Mesenchymal stem cell (in vitro differentiated cells and primary cell): ENCODE measurements around the gene ATP13A4.
"Not testable (repeated sequence)": the region's sequence is repeated elsewhere in the genome, so short reads cannot be mapped to it uniquely, and the experiment has no call there.

Experiments used
- DNase-seq: peaks from one replicate; pipeline ENCODE4 v3.0.0-alpha.2; 2013
- H2AFZ ChIP-seq: one replicate; pipeline ENCODE4 v1.6.1; 2013; ENCODE audit warnings: low read depth, mild to moderate bottlenecking, control low read depth, inconsistent platforms, low read length, moderate library complexity
- H2AK5ac ChIP-seq: 2 replicates; pipeline ENCODE4 v1.6.1; 2013; ENCODE audit warnings: low read length, moderate library complexity, mild to moderate bottlenecking, inconsistent platforms; ENCODE audit not compliant: severe bottlenecking
- H2BK120ac ChIP-seq: one replicate; pipeline ENCODE4 v1.6.1; 2013; ENCODE audit warnings: low read depth, mild to moderate bottlenecking, inconsistent platforms, low read length, moderate library complexity
- H2BK12ac ChIP-seq, 2 experiments: one replicate each; pipeline ENCODE4 v1.6.1; 2013; ENCODE audit warnings: inconsistent platforms in 2 of 2, low read length in 2 of 2, mild to moderate bottlenecking in 2 of 2, moderate library complexity in 2 of 2, control low read depth in 1 of 2
- H2BK15ac ChIP-seq: one replicate; pipeline ENCODE4 v1.6.1; 2013; ENCODE audit warnings: mild to moderate bottlenecking, low read depth, inconsistent platforms; ENCODE audit not compliant: poor library complexity, severe bottlenecking
- H2BK5ac ChIP-seq: 2 replicates; pipeline ENCODE4 v1.6.1; 2013; ENCODE audit warnings: low read depth, mild to moderate bottlenecking, low read length, control low read depth, inconsistent platforms; ENCODE audit not compliant: poor library complexity, severe bottlenecking
- H3K14ac ChIP-seq, 2 experiments: one replicate each; pipeline ENCODE4 v1.6.1; 2013; ENCODE audit warnings: inconsistent platforms in 2 of 2, low read length in 2 of 2, control low read depth in 1 of 2, mild to moderate bottlenecking in 1 of 2, moderate library complexity in 1 of 2
- H3K18ac ChIP-seq, 2 experiments: one replicate each; pipeline ENCODE4 v1.6.1; 2013; ENCODE audit warnings: inconsistent platforms in 2 of 2, low read length in 2 of 2, control low read depth in 1 of 2, low read depth in 1 of 2, mild to moderate bottlenecking in 1 of 2
- H3K23ac ChIP-seq, 2 experiments: one replicate each; pipeline ENCODE4 v1.6.1; 2013; ENCODE audit warnings: inconsistent platforms in 2 of 2, low read length in 2 of 2, mild to moderate bottlenecking in 2 of 2, moderate library complexity in 2 of 2, control low read depth in 1 of 2
- H3K27ac ChIP-seq: 2 replicates; pipeline ENCODE4 v1.5.1; 2013; ENCODE audit warnings: mild to moderate bottlenecking, moderate library complexity, low read length, control low read depth, inconsistent platforms; ENCODE audit not compliant: poor library complexity, severe bottlenecking
- H3K27me3 ChIP-seq, 2 experiments: 2 replicates each; pipeline versions ENCODE4 v1.6.1 to v1.7.0; 2013; ENCODE audit warnings: low read length in 2 of 2, mild to moderate bottlenecking in 2 of 2, moderate library complexity in 2 of 2, control low read depth in 1 of 2, inconsistent platforms in 1 of 2; ENCODE audit not compliant: control insufficient read depth in 1 of 2, insufficient read depth in 1 of 2
- H3K36me3 ChIP-seq, 2 experiments: 2 replicates each; pipeline versions ENCODE4 v1.6.1 to v1.7.0; 2013; ENCODE audit warnings: low read length in 2 of 2, control low read depth in 1 of 2, inconsistent platforms in 1 of 2, low read depth in 1 of 2, mild to moderate bottlenecking in 1 of 2; ENCODE audit not compliant: insufficient read depth in 2 of 2, control insufficient read depth in 1 of 2
- H3K4ac ChIP-seq, 2 experiments: one replicate each; pipeline ENCODE4 v1.6.1; 2013; ENCODE audit warnings: inconsistent platforms in 2 of 2, low read length in 2 of 2, mild to moderate bottlenecking in 2 of 2, moderate library complexity in 2 of 2, control low read depth in 1 of 2, low read depth in 1 of 2
- H3K4me1 ChIP-seq: 2 replicates; pipeline ENCODE4 v1.6.1; 2013; ENCODE audit warnings: low read depth, low read length, control low read depth; ENCODE audit not compliant: control insufficient read depth, insufficient read depth
- H3K4me2 ChIP-seq: 2 replicates; pipeline ENCODE4 v1.6.1; 2013; ENCODE audit warnings: low read length, mild to moderate bottlenecking, inconsistent platforms; ENCODE audit not compliant: poor library complexity, severe bottlenecking
- H3K4me3 ChIP-seq, 2 experiments: 2 replicates each; pipeline versions ENCODE4 v1.5.1 to v1.7.0; 2013; ENCODE audit warnings: low read length in 2 of 2, mild to moderate bottlenecking in 2 of 2, control low read depth in 1 of 2, low read depth in 1 of 2; ENCODE audit not compliant: insufficient read depth in 1 of 2
- H3K79me1 ChIP-seq: replicated peaks from 2 replicates; pipeline ENCODE4 v1.6.1; 2013; ENCODE audit warnings: mild to moderate bottlenecking, control low read depth, low read length, inconsistent platforms; ENCODE audit not compliant: poor library complexity, severe bottlenecking
- H3K9ac ChIP-seq: 2 replicates; pipeline ENCODE4 v1.7.0; 2013; ENCODE audit warnings: mild to moderate bottlenecking, low read length, moderate library complexity
- H3K9me3 ChIP-seq: 2 replicates; pipeline ENCODE4 v1.7.0; 2013; ENCODE audit warnings: mild to moderate bottlenecking, low read length; ENCODE audit not compliant: control insufficient read depth
- H4K8ac ChIP-seq: one replicate; pipeline ENCODE4 v1.6.1; 2013; ENCODE audit warnings: inconsistent platforms, mild to moderate bottlenecking, low read length, moderate library complexity
- H4K91ac ChIP-seq: one replicate; pipeline ENCODE4 v1.6.1; 2013; ENCODE audit warnings: mild to moderate bottlenecking, low read length, inconsistent platforms
- WGBS: methylation state at CpG from one replicate; pipeline ENCODE4 v1.1.7; 2013; ENCODE audit warnings: mixed read lengths; 5-methylcytosine and 5-hydroxymethylcytosine counted together

The ATP13A4 gene

DNA sequence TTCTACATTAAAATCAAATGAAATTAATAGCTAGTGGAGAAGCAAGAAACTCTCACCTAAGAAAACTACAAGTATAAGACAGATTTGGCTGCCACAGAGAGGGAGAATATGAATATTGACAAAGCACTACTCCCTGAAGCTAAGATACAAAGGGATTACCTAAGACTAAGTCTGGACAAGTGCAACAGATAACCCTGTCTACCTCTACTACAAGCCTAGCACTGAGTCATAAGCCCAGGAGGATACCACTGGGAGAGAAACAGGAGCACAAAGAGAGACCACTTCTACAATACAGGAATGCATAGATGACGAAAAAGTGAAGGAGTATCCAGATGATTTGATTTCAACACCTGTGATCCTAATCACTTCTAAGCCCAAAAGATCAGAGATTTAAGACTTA lies 10.4 kb downstream of the ATP13A4 start:
- no peaks in the 10 kb centered on the region for H3K4me1 ChIP-seq
- no CpG with 5 or more reads among the region's 1 CpG for WGBS
- peaks cover 15% of the 10 kb centered on the region for H3K9me3 ChIP-seq
- H3K4ac ChIP-seq: no peak overlapping the region
- H2BK15ac ChIP-seq: no peak overlapping the region
- H2AFZ ChIP-seq: no peak overlapping the region
- DNase-seq: no peak
- H2BK5ac ChIP-seq: no peak overlapping the region
- H3K9ac ChIP-seq: no peak overlapping the region
- no peaks in the 10 kb centered on the region for H3K79me1 ChIP-seq
- H2BK12ac ChIP-seq: no peak overlapping the region
- H2BK120ac ChIP-seq: no peak overlapping the region
- H2AK5ac ChIP-seq: no peak overlapping the region
- H4K8ac ChIP-seq: no peak overlapping the region
- H3K14ac ChIP-seq: no peak overlapping the region
- no peak overlapping the region for H3K23ac ChIP-seq
- no peaks in the 10 kb centered on the region for H3K36me3 ChIP-seq
- H4K91ac ChIP-seq: no peak overlapping the region
- no peak overlapping the region for H3K18ac ChIP-seq
- no peak overlapping the region for H3K27ac ChIP-seq
- no peaks in the 10 kb centered on the region for H3K27me3 ChIP-seq
- H3K4me2 ChIP-seq: no peak overlapping the region
- H3K4me3 ChIP-seq: no peak overlapping the region

DNA sequence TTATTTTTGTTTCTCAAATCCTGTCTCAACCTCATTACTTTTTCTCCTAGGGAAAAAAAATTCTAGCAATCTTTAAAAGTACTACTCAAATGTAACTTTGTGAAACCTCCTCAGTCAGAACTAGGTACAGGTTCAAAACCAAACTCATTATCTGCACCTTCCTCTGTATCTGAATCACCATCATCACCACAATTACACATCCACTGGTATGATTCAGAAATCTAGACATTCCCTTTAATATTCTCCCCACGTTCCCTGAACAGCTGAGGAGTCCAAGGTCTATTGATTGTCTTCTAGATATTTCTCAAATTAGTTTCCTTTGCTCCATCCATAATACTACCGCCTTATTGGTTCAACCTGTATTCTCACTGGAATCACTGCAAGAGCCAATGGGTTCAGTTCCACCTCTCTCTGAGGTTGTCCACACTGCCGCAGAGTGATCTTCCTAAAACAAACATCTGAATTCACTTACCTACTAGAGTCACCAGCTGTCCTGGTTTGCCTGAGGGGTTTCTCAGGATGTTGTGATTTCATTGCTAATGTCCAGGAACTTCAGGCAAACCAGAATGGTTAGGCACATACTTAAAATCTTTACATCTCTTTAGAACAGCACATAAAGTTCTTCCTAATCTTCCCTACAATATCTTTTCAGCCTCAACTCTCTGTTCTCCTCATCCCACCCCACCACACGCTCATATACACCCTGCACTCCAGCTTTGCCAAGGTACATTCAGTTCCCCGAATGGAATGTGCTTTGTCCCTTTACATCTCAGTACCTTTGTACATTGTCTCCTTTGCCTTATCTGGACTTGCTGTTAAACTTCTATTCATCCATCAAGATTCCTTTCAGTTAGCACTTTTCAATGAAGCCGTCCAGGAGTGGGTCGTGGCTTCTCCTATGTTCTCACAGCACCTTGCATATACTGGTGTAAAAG lies 24.2 kb downstream of the ATP13A4 start:
- no peak overlapping the region for H3K4ac ChIP-seq
- H3K27ac ChIP-seq: no peak overlapping the region
- H2BK12ac ChIP-seq: no peak overlapping the region
- no peak overlapping the region for H2BK120ac ChIP-seq
- no peak overlapping the region for H3K4me2 ChIP-seq
- H3K23ac ChIP-seq: no peak overlapping the region
- H2BK5ac ChIP-seq: no peak overlapping the region
- no peak overlapping the region for H4K91ac ChIP-seq
- H3K9ac ChIP-seq: no peak overlapping the region
- no peak overlapping the region for H3K14ac ChIP-seq
- no peak overlapping the region for H3K4me3 ChIP-seq
- no peaks in the 10 kb centered on the region for H3K9me3 ChIP-seq
- H3K36me3 ChIP-seq: no peaks in the 10 kb centered on the region
- H2AFZ ChIP-seq: no peak overlapping the region
- no peak overlapping the region for H2AK5ac ChIP-seq
- H3K4me1 ChIP-seq: no peaks in the 10 kb centered on the region
- no peak overlapping the region for H2BK15ac ChIP-seq
- H3K27me3 ChIP-seq: no peaks in the 10 kb centered on the region
- H3K79me1 ChIP-seq: no peaks in the 10 kb centered on the region
- 76% methylated on average over 7 of the region's 7 CpGs for WGBS
- H3K18ac ChIP-seq: no peak overlapping the region
- H4K8ac ChIP-seq: no peak overlapping the region
- no peak for DNase-seq

DNA sequence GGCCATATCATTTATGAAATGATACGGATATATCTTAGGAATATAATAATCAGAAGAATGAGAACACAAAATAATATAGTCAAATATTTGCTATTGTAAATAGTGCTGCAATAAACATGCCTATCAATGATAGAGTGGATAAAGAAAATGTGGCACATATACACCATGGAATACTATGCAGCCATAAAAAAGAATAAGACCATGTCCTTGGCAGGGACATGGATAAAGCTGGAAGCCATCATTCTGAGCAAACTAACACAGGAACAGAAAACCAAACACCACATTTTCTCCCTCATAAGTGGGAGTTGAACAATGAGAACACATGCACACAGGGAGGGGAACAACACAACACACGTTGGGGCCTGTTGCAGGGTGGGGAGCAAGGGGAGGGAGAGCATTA lies 28.6 kb downstream of the ATP13A4 start:
- H4K91ac ChIP-seq, H3K4me3 ChIP-seq, H3K27ac ChIP-seq, H3K9ac ChIP-seq, H2BK15ac ChIP-seq, H3K23ac ChIP-seq, DNase-seq, H3K4ac ChIP-seq, H2BK120ac ChIP-seq, H3K27me3 ChIP-seq, H3K79me1 ChIP-seq, H3K9me3 ChIP-seq, H2BK5ac ChIP-seq, H4K8ac ChIP-seq, H3K18ac ChIP-seq, H2AK5ac ChIP-seq, H3K4me1 ChIP-seq, H3K14ac ChIP-seq, H3K4me2 ChIP-seq, H3K36me3 ChIP-seq, H2BK12ac ChIP-seq, H2AFZ ChIP-seq: not testable (repeated sequence)
- 64% methylated on average over 1 of the region's 2 CpGs for WGBS

DNA sequence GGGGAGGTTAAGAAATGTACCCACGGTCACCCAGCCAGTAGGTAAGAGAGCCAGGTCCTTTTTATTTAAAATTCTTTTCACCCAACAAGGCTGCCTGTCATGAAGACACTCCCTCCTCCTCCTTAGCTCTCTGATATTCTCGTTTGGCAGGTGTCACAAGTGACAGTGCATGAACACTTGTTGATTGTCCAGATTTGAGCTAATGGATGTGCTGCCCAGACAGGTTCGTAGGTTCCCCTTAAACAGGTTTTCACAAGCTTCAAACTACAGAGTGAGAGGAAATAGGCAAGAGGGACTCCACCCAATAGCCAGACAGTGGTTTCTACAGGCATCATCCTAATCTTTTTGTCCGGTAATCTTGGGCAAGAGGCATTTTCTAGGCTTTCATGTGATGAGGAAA lies 32.2 kb downstream of the ATP13A4 start:
- Histone ChIP-seq H3K27ac (no peak overlapping the region), H3K27me3 (no peaks in the 10 kb centered on the region), H3K4me3 (no peak overlapping the region), H3K18ac (no peak overlapping the region), H3K9ac (no peak overlapping the region), H4K91ac (no peak overlapping the region), H3K14ac (no peak overlapping the region), H2AFZ (no peak overlapping the region), H3K36me3 (no peaks in the 10 kb centered on the region), H3K23ac (no peak overlapping the region), H2BK12ac (no peak overlapping the region), H3K9me3 (no peaks in the 10 kb centered on the region), H3K4me2 (no peak overlapping the region), H4K8ac (no peak overlapping the region), H2AK5ac (no peak overlapping the region), H3K4ac (no peak overlapping the region), H2BK5ac (no peak overlapping the region), H3K79me1 (no peaks in the 10 kb centered on the region), H2BK15ac (no peak overlapping the region), H2BK120ac (no peak overlapping the region), H3K4me1 (no peaks in the 10 kb centered on the region)
- 48% methylated on average over 3 of the region's 4 CpGs for WGBS
- no peak for DNase-seq
